Stimulated activated CD4-positive, alpha-beta T cell treated with anti-CD3 and anti-CD28 coated beads, Interleukin-15, amount 100 ng/mL, for 24 hours (primary cell): ENCODE results near the gene CT45A6.
"Not testable (repeated sequence)": the region's sequence is repeated elsewhere in the genome, so short reads cannot be mapped to it uniquely, and the experiment has no call there.

Experiments used
- DNase-seq: peaks from one replicate; pipeline ENCODE4 v3.0.0-alpha.2; 2020

The CT45A6 gene

GRCh38 chrX:135802687-135803086 lies at the start of gene CT45A6:
TSS of gene CT45A6 (minus strand) at chrX:135802787. CDS start at chrX:135798993, 3,794 bp downstream.
- DNase-seq, result not testable (repeated sequence)

- DNase-seq, result not testable (repeated sequence)
Measured at GRCh38 chrX:135837180-135837579, 34.6 kb upstream of the CT45A6 start, which contains the start of gene CT45A7. TSS of gene CT45A7 (minus strand) at chrX:135837280. CDS start at chrX:135833533, 3,747 bp downstream.

GRCh38 chrX:135819912-135820311 lies 17.3 kb upstream of the CT45A6 start, which contains the start of gene CT45A2:
TSS of gene CT45A2 (minus strand) at chrX:135820012. CDS start at chrX:135816265, 3,747 bp downstream.
- not testable (repeated sequence) for DNase-seq

GRCh38 chrX:135785403-135785802 lies 17.2 kb downstream of the CT45A6 start, which contains the start of gene CT45A5:
TSS of gene CT45A5 (minus strand) at chrX:135785503. CDS start at chrX:135781729, 3,774 bp downstream.
- DNase-seq, result not testable (repeated sequence)

- not testable (repeated sequence) for DNase-seq
Measured at GRCh38 chrX:135768091-135768490, 34.5 kb downstream of the CT45A6 start, which contains the start of gene CT45A3. TSS of gene CT45A3 (minus strand) at chrX:135768191. CDS start at chrX:135764444, 3,747 bp downstream.

- DNase-seq, result not testable (repeated sequence)
Measured at GRCh38 chrX:135744739-135745138, 57.8 kb downstream of the CT45A6 start.
